NOMO-1 treated with DMSO at 0.1 percent for 48 hours (cell line): ENCODE results near the gene CMIP.

ENCODE experiments used
- DNase-seq: peaks from one replicate; lab custom pipeline; 2025; ENCODE audit not compliant: unreplicated experiment; lab: John Stamatoyannopoulos, UW

CMIP gene

DNA sequence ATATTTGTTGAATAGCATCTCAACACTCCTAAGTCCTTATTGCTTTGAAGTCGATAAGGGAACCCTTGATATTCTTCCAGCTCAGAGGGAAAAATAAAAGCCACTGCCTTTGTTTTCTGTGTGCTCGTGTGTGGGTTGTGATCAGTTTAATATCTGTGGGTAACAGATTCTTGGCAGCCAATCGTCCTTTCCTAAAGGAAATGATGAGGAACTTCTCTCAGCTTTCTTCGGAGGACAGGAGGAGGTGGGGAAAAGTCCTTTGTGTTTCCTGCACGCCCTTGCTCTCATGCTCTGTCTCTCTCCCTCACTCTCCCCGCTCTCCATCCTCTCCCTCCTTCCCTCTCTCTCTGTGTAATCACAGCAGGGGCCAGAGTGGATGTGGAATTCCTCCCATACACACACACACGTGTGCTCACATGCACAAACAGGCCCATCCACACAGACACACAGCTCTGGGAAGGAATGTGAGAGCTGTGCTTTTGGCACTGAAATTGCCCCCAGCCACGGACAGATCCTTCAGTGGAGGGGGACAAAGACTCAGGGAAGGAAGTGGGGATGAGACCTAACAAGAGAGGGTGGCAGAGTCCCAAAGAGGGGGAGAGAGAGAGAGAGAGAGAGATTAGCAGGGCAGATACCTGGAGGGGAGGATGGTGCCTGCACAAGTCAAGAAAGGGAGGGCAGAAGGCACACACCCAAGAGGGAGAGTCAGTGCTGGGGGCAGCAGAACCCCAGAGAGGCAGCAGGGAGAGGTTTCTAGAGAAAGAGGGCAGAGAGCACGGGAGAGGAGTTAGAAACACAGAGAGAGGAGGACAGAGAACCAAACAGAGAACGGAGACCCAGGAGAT lies 250.9 kb downstream of the CMIP start:
- no peak for DNase-seq

DNA sequence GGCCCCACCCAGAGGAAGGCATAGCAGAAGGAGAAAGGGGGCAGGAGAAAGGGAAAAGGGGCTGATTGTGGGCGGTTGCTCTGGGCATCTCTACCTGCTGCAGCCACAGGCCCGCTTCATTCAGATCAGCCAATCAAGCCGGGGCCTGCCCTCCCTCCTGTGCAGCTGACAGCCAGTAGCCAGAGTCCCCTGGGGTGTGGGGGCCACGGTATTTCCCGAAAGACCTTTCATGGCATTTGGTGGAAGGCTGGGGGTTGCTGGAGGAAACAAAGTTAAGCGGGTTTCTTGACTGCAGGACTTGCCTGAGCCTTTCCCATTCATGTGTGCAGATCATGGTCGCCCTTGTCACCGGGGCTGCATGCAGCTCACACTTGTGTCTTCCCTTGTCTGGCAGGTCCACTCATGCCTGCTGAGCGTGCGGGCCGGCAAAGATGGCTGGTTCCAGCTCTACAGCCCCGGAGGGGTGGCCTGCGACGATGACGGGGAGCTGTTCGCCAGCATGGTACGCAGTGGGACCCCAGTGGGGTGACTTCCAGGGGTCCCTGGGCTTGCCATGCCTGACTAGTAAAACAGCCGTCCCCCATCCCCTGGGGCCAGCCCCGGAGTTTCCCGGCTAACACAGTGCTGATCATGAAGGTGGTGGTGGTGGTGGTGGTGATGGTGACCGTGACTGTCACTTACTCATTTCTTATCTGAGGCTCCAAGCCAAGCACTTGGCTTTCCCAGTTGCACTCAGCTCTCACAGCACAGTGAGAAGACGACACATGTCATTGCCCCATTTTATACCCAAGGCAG lies 251.8 kb downstream of the CMIP start:
- no peak for DNase-seq

DNA sequence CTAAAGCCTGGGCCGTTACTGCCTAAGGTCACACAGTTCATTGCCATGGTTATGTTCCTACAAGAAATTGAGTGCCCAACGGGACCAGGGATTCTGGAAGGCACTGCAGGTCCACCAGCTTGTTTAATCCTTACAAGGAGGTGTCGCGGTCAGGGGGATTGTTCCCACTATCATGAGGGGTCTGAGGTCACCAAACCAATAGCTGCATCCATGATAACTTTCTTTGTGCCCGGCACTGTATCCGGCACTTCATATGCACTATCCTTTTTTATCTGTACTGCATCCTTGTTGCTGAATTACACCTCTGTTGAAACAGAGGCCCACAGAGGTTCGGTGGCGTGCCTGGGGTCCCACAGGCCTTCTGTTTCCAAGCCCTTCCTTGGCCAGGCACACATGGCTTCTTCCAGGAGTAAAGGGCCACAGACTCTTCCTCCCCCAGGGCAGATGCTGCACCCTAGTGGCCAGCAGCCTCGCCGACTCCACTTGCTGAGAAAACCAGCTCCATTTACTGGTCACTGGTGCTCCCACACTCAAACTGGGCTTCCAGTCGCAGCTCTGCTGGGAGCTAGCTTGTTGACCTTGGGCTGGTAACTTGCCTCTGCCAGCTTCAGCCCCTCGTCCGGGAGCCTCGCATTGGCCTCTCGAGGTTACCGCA lies 252.5 kb downstream of the CMIP start:
- DNase-seq, result no peak

GRCh38 chr16:81697616-81698309 lies 253.2 kb downstream of the CMIP start:
- DNase-seq, result no peak

- no peak for DNase-seq
Measured at GRCh38 chr16:81698310-81698641, 253.7 kb downstream of the CMIP start.

DNA sequence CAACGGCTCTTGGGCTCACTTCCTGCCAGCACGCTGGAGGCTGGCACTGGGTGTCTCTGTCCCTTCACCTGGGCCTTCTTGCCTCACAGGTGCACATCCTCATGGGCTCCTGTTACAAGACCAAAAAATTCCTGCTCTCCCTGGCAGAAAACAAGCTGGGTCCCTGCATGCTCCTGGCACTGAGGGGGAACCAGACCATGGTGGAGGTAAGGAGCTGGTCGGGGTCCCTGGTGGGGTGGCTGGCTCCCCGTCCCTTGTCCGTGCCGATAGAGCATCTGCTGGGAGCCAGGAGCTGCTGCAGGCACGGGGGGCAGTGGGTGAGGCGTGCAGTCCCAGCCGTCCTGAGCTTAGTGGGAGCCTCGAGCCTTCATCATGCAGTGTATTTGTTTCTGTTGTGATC lies 255.0 kb downstream of the CMIP start:
- DNase-seq, result no peak

- no peak for DNase-seq
Measured at GRCh38 chr16:81700071-81700779, 255.6 kb downstream of the CMIP start.

DNA sequence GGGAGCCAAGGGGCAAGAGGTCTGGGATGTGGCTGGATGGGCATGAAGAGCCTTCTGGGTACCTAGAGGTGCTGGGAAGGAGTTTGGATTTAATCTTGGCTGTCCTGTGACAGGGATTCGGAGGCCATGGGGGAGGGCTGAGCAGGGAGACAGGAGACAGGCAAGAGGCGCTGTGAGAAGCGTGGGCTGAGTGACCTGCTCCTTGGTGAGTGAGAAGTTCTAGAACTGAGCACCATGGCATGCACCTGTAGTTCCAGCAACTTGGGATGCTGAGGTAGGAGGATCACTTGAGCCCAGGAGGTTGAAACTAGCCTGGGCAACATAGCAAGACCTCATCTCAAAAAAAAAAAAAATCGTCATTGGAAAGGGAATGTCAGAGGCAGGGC lies 256.2 kb downstream of the CMIP start:
- no peak for DNase-seq

DNA sequence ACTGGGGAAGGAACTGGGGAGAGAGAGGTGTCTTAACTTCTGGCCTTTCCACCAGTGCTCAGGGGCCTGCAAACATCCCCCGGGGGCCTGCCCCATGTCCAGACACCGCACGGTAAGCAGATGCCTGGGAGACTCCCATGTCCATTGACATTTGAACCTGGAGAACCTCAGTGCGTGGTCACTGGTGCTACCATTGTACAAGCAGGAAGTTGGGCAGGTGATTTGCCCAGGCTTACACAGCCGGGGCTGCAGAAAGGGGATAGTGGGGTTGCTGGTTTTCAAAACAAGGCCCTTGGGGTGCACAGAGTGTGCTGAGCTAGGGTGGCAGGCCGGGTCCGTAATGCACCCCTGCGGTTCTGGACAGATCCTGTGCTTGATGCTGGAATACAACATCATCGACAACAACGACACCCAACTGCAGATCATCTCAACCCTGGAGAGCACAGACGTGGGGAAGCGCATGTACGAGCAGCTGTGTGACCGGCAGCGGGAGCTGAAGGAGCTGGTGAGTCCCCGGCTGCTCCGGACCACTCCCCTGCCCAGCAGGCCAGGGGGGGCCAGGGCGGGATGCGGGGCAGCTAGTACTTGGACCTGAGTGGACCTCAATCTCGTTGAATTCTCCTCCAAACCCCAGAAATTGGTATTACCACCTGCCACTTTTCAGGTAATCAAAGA lies 256.8 kb downstream of the CMIP start:
- DNase-seq, result no peak

GRCh38 chr16:81702506-81702905 lies 257.9 kb downstream of the CMIP start:
- no peak for DNase-seq

- no peak for DNase-seq
Measured at GRCh38 chr16:81703177-81704155, 258.9 kb downstream of the CMIP start.

- DNase-seq, result no peak
Measured at GRCh38 chr16:81705261-81705660, 260.7 kb downstream of the CMIP start.

DNA sequence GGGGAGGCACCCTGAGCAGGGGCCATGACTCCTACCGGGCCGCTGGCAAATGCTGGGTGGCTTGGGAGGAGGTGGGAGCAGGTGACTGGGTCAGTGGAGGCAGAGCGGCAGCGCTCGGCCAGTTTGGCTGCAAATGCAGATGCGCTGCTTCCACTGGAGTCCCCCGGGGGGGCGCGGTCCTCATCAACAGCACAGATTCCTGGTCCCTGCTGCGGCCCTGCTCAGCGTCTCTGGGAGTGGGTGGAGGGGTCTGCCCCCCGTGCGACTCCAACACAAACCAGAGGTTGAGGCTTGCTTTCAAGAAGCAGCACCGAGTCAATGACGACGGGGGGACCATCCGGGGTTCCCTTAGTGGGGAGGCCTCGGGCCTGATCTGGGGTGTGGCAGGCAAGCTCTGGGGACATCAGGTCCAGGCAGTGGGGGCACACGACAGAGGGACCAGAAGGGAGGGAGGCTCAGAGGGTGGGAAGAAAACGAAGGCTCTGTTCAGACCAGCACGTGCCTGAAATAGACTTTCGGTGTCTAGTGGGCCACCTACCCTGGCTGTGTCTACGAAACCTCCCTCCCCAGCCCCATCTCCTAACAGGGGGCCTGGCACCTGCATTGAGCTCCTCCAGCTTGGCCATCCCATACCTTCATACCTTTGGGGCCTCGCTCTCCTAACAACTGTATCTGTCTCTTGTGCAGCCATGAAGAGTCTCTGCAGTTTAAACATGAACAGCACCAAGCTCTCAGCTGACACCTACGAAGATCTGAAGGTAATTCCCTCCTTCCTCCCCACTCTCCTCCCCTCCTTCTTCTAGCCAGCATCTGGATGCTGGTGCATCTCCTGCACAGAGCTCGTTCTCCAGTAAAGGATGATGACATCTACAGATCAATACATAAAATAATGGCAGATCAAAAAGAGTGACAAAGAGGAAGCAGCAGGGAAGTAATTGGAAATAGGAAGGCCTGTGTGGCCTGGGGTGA lies 262.0 kb downstream of the CMIP start:
- DNase-seq, result no peak

- DNase-seq, result no peak
Measured at GRCh38 chr16:81707411-81708265, 263.0 kb downstream of the CMIP start.

- no peak for DNase-seq
Measured at GRCh38 chr16:81708266-81709015, 263.8 kb downstream of the CMIP start.
